ENCODE measurements around the gene DCLK1.

DCLK1 gene

GRCh38 chr13:35744566-35745178 lies 386.5 kb downstream of the DCLK1 start:
- no peak overlapping the region for H3K4me3 ChIP-seq (replicated peaks in 1 of 2; ENCODE audit: low read depth in 2 of 2, low read length in 2 of 2)
- DNase-seq (ENCODE audit: low read depth in 2 of 2), result peak in 1 of 2 donors; percentile 22
- TF ChIP-seq CTCF (IDR thresholded peaks at IDR 0.05; ENCODE audit: low read depth, low read length), result no peak

GRCh38 chr13:35744144-35744543 lies 387.0 kb downstream of the DCLK1 start:
- no peak overlapping the region for H3K4me3 ChIP-seq (replicated peaks in 1 of 2; ENCODE audit: low read depth in 2 of 2, low read length in 2 of 2)
- DNase-seq (ENCODE audit: low read depth in 2 of 2), result no peak
- TF ChIP-seq CTCF (IDR thresholded peaks at IDR 0.05; ENCODE audit: low read depth, low read length), result no peak

GRCh38 chr13:35743165-35743564 lies 388.0 kb downstream of the DCLK1 start:
- no peak for TF ChIP-seq CTCF (IDR thresholded peaks at IDR 0.05; ENCODE audit: low read depth, low read length)
- no peak overlapping the region for H3K4me3 ChIP-seq (replicated peaks in 1 of 2; ENCODE audit: low read depth in 2 of 2, low read length in 2 of 2)
- no peak for DNase-seq (ENCODE audit: low read depth in 2 of 2)

- no peak for DNase-seq (ENCODE audit: low read depth in 2 of 2)
- no peak for TF ChIP-seq CTCF (IDR thresholded peaks at IDR 0.05; ENCODE audit: low read depth, low read length)
- H3K4me3 ChIP-seq (replicated peaks in 1 of 2; ENCODE audit: low read depth in 2 of 2, low read length in 2 of 2), result no peak overlapping the region
Observed at GRCh38 chr13:35741657-35742056, 389.5 kb downstream of the DCLK1 start.

- no peak for DNase-seq (ENCODE audit: low read depth in 2 of 2)
- no peak overlapping the region for H3K4me3 ChIP-seq (replicated peaks in 1 of 2; ENCODE audit: low read depth in 2 of 2, low read length in 2 of 2)
- no peak for TF ChIP-seq CTCF (IDR thresholded peaks at IDR 0.05; ENCODE audit: low read depth, low read length)
Observed at GRCh38 chr13:35736876-35737275, 394.3 kb downstream of the DCLK1 start.

- H3K4me3 ChIP-seq (replicated peaks in 1 of 2; ENCODE audit: low read depth in 2 of 2, low read length in 2 of 2), result no peak overlapping the region
- no peak for TF ChIP-seq CTCF (IDR thresholded peaks at IDR 0.05; ENCODE audit: low read depth, low read length)
- peak in 1 of 2 donors; percentile 76 for DNase-seq (ENCODE audit: low read depth in 2 of 2)
Observed at GRCh38 chr13:35733827-35734226, 397.4 kb downstream of the DCLK1 start.

GRCh38 chr13:35732565-35732964 lies 398.6 kb downstream of the DCLK1 start:
- TF ChIP-seq CTCF (IDR thresholded peaks at IDR 0.05; ENCODE audit: low read depth, low read length), result no peak

More at GRCh38 chr13:35732565-35732964, 398.6 kb downstream of the DCLK1 start:
- no peak for DNase-seq (ENCODE audit: low read depth in 2 of 2)
- no peak overlapping the region for H3K4me3 ChIP-seq (replicated peaks in 1 of 2; ENCODE audit: low read depth in 2 of 2, low read length in 2 of 2)
